ENCODE results near the gene KCTD5. TPM values are rescaled to one million over a fixed set of nuclear protein-coding genes. Genes with fewer than 3 reads are reported as not detected.

The KCTD5 gene
- total and polyA plus RNA-seq, 2 experiments from 2014 or later, result 19.7 to 31.8 TPM

- Mint-ChIP-seq H3K27me3 (ENCODE audit: insufficient read depth, low read depth, poor library complexity) (peaks cover 7% of the 10 kb centered on the region), H3K27ac (no peak overlapping the region), H3K4me1 (peaks cover 3% of the 10 kb centered on the region; the same call in 1 of the 3 replicates), H3K9me3 (no peaks in the 10 kb centered on the region), H3K36me3 (ENCODE audit: low read depth) (no peaks in the 10 kb centered on the region; the same call in 2 of the 3 replicates), H3K4me3 (no peak overlapping the region)
- Histone ChIP-seq H3K27me3 (ENCODE audit: insufficient read depth) (no peaks in the 10 kb centered on the region), H3K4me1 (ENCODE audit: insufficient read depth) (no peaks in the 10 kb centered on the region), H3K4me3 (no peak overlapping the region), H3K79me2 (replicated peaks; ENCODE audit: insufficient read depth) (no peaks in the 10 kb centered on the region), H3K4me2 (no peak overlapping the region), H4K20me1 (replicated peaks; ENCODE audit: insufficient read depth) (no peaks in the 10 kb centered on the region), H3F3A (replicated peaks; ENCODE audit: low read depth) (no peaks in the 10 kb centered on the region), H2AFZ (no peak overlapping the region), H3K27ac (ENCODE audit: low read depth) (no peak overlapping the region), H3K36me3 (ENCODE audit: insufficient read depth) (no peaks in the 10 kb centered on the region), H3K9me2 (ENCODE audit: insufficient read depth) (no peaks in the 10 kb centered on the region)
- ATAC-seq, result no peak
- no peak for TF ChIP-seq NANOG (IDR thresholded peaks at IDR 0.05; ENCODE audit: borderline replicate concordance)
- TF ChIP-seq JUNB (IDR thresholded peaks at IDR 0.05; ENCODE audit: unreplicated experiment), result no peak
- TF ChIP-seq ETS1 (IDR thresholded peaks at IDR 0.05), result no peak
- TF ChIP-seq, protein P1, sequence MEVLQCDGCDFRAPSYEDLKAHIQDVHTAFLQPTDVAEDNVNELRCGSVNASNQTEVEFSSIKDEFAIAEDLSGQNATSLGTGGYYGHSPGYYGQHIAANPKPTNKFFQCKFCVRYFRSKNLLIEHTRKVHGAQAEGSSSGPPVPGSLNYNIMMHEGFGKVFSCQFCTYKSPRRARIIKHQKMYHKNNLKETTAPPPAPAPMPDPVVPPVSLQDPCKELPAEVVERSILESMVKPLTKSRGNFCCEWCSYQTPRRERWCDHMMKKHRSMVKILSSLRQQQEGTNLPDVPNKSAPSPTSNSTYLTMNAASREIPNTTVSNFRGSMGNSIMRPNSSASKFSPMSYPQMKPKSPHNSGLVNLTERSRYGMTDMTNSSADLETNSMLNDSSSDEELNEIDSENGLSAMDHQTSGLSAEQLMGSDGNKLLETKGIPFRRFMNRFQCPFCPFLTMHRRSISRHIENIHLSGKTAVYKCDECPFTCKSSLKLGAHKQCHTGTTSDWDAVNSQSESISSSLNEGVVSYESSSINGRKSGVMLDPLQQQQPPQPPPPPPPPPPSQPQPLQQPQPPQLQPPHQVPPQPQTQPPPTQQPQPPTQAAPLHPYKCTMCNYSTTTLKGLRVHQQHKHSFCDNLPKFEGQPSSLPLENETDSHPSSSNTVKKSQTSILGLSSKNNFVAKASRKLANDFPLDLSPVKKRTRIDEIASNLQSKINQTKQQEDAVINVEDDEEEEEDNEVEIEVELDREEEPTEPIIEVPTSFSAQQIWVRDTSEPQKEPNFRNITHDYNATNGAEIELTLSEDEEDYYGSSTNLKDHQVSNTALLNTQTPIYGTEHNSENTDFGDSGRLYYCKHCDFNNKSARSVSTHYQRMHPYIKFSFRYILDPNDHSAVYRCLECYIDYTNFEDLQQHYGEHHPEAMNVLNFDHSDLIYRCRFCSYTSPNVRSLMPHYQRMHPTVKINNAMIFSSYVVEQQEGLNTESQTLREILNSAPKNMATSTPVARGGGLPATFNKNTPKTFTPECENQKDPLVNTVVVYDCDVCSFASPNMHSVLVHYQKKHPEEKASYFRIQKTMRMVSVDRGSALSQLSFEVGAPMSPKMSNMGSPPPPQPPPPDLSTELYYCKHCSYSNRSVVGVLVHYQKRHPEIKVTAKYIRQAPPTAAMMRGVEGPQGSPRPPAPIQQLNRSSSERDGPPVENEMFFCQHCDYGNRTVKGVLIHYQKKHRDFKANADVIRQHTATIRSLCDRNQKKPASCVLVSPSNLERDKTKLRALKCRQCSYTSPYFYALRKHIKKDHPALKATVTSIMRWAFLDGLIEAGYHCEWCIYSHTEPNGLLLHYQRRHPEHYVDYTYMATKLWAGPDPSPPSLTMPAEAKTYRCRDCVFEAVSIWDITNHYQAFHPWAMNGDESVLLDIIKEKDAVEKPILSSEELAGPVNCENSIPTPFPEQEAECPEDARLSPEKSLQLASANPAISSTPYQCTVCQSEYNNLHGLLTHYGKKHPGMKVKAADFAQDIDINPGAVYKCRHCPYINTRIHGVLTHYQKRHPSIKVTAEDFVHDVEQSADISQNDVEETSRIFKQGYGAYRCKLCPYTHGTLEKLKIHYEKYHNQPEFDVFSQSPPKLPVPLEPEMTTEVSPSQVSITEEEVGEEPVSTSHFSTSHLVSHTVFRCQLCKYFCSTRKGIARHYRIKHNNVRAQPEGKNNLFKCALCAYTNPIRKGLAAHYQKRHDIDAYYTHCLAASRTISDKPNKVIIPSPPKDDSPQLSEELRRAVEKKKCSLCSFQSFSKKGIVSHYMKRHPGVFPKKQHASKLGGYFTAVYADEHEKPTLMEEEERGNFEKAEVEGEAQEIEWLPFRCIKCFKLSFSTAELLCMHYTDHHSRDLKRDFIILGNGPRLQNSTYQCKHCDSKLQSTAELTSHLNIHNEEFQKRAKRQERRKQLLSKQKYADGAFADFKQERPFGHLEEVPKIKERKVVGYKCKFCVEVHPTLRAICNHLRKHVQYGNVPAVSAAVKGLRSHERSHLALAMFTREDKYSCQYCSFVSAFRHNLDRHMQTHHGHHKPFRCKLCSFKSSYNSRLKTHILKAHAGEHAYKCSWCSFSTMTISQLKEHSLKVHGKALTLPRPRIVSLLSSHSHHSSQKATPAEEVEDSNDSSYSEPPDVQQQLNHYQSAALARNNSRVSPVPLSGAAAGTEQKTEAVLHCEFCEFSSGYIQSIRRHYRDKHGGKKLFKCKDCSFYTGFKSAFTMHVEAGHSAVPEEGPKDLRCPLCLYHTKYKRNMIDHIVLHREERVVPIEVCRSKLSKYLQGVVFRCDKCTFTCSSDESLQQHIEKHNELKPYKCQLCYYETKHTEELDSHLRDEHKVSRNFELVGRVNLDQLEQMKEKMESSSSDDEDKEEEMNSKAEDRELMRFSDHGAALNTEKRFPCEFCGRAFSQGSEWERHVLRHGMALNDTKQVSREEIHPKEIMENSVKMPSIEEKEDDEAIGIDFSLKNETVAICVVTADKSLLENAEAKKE (CRISPR knock-in tag; IDR thresholded peaks at IDR 0.05), result no peak
- TF ChIP-seq, protein P2, sequence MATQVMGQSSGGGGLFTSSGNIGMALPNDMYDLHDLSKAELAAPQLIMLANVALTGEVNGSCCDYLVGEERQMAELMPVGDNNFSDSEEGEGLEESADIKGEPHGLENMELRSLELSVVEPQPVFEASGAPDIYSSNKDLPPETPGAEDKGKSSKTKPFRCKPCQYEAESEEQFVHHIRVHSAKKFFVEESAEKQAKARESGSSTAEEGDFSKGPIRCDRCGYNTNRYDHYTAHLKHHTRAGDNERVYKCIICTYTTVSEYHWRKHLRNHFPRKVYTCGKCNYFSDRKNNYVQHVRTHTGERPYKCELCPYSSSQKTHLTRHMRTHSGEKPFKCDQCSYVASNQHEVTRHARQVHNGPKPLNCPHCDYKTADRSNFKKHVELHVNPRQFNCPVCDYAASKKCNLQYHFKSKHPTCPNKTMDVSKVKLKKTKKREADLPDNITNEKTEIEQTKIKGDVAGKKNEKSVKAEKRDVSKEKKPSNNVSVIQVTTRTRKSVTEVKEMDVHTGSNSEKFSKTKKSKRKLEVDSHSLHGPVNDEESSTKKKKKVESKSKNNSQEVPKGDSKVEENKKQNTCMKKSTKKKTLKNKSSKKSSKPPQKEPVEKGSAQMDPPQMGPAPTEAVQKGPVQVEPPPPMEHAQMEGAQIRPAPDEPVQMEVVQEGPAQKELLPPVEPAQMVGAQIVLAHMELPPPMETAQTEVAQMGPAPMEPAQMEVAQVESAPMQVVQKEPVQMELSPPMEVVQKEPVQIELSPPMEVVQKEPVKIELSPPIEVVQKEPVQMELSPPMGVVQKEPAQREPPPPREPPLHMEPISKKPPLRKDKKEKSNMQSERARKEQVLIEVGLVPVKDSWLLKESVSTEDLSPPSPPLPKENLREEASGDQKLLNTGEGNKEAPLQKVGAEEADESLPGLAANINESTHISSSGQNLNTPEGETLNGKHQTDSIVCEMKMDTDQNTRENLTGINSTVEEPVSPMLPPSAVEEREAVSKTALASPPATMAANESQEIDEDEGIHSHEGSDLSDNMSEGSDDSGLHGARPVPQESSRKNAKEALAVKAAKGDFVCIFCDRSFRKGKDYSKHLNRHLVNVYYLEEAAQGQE (IDR thresholded peaks at IDR 0.05; ENCODE audit: unreplicated experiment), result no peak
- no peak for TF ChIP-seq STAT1 (IDR thresholded peaks at IDR 0.05; ENCODE audit: unreplicated experiment)
- TF ChIP-seq CREB1 (CRISPR knock-in tag; IDR thresholded peaks at IDR 0.05; ENCODE audit: low read depth), result no peak
- no peak for TF ChIP-seq EZH2 (IDR thresholded peaks at IDR 0.05; ENCODE audit: low read depth, unreplicated experiment)
- TF ChIP-seq ZNF114 (CRISPR knock-in tag; IDR thresholded peaks at IDR 0.05), result no peak
- TF ChIP-seq, protein P3, sequence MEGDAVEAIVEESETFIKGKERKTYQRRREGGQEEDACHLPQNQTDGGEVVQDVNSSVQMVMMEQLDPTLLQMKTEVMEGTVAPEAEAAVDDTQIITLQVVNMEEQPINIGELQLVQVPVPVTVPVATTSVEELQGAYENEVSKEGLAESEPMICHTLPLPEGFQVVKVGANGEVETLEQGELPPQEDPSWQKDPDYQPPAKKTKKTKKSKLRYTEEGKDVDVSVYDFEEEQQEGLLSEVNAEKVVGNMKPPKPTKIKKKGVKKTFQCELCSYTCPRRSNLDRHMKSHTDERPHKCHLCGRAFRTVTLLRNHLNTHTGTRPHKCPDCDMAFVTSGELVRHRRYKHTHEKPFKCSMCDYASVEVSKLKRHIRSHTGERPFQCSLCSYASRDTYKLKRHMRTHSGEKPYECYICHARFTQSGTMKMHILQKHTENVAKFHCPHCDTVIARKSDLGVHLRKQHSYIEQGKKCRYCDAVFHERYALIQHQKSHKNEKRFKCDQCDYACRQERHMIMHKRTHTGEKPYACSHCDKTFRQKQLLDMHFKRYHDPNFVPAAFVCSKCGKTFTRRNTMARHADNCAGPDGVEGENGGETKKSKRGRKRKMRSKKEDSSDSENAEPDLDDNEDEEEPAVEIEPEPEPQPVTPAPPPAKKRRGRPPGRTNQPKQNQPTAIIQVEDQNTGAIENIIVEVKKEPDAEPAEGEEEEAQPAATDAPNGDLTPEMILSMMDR (conservative IDR thresholded peaks at IDR 0.05; ENCODE audit: low read depth in 2 of 2), result no peak
- TF ChIP-seq ZNF331 (CRISPR knock-in tag; IDR thresholded peaks at IDR 0.05; ENCODE audit: low read depth), result no peak
- TF ChIP-seq EZH2phosphoT487 (IDR thresholded peaks at IDR 0.05; ENCODE audit: unreplicated experiment), result no peak
- TF ChIP-seq POLR2AphosphoS5 (IDR thresholded peaks at IDR 0.05; ENCODE audit: low read depth), result no peak
- no peak for DNase-seq (ENCODE audit: low spot score)
Measured at GRCh38 chr16:2742323-2743006, 60.1 kb downstream of the KCTD5 start.

Data from GM23338 (cell line).